B cell (primary cell): ENCODE measurements around the gene FASTK. TPM values are rescaled to one million over a fixed set of nuclear protein-coding genes. Genes with fewer than 3 reads are reported as not detected.

Experiments used
- ATAC-seq: fragments of 200-7000 bp; cut with Tn5 transposase; one replicate; pipeline ENCODE4 v1.10.0; 2021; ENCODE audit warnings: low read depth, mild to moderate bottlenecking, moderate number of reproducible peaks, moderate library complexity
- CTCF ChIA-PET: fragments of 350-600 bp; sonication (Branson Sonifier 250); formaldehyde crosslinking; loops from one replicate; lab custom pipeline; 2021; ENCODE audit warnings: antibody characterized with exemption, inconsistent platforms; lab: Charles Lee
- POLR2A ChIA-PET: fragments of 350-600 bp; sonication (Branson Sonifier 250); formaldehyde crosslinking; loops from one replicate; lab custom pipeline; 2021; ENCODE audit warnings: antibody characterized with exemption; lab: Charles Lee
- DNase-seq: peaks from one replicate; pipeline ENCODE4 v3.0.0; 2013
- H2AFZ ChIP-seq: 2 replicates; pipeline ENCODE4 v1.6.1; 2012; ENCODE audit warnings: mild to moderate bottlenecking, low read depth, low read length; ENCODE audit not compliant: insufficient read depth, poor library complexity, severe bottlenecking
- H3K27ac ChIP-seq, 2 donors: 1 replicate in 1 of 2; 2 replicates in 1 of 2; pipeline ENCODE4 v1.5.1; 2012 to 2013; ENCODE audit warnings: low read length in 2 of 2, mild to moderate bottlenecking in 2 of 2, moderate library complexity in 1 of 2
- H3K27me3 ChIP-seq, 4 experiments: fragments of 200-600 bp in 1 of 4; sonication (generic) in 1 of 4; replicated peaks in 1 of 4; 1 replicate in 2 of 4; 2 replicates in 2 of 4; pipeline versions ENCODE4 v1.6.1 to v1.7.0; 2013 to 2016; ENCODE audit warnings: low read length in 3 of 4, mild to moderate bottlenecking in 2 of 4, mixed read lengths in 1 of 4, moderate library complexity in 1 of 4; ENCODE audit not compliant: insufficient read depth in 4 of 4, control insufficient read depth in 3 of 4; ENCODE audit errors: control extremely low read depth in 1 of 4
- H3K36me3 ChIP-seq, 2 experiments: replicated peaks in 1 of 2; 1 replicate in 1 of 2; 2 replicates in 1 of 2; pipeline versions ENCODE4 v1.6.1 to v1.7.1; 2013; ENCODE audit warnings: low read length in 1 of 2; ENCODE audit not compliant: insufficient read depth in 2 of 2, control insufficient read depth in 1 of 2; ENCODE audit errors: control extremely low read depth in 1 of 2, extremely low read depth in 1 of 2
- H3K4me1 ChIP-seq, 2 donors: fragments of 200-600 bp in 1 of 2; sonication (generic) in 1 of 2; 1 replicate in 1 of 2; 2 replicates in 1 of 2; pipeline versions ENCODE4 v1.5.1 to v1.6.1; 2013 to 2017; ENCODE audit warnings: low read length in 2 of 2; ENCODE audit not compliant: control insufficient read depth in 2 of 2, insufficient read depth in 2 of 2
- H3K4me2 ChIP-seq: replicated peaks from 2 replicates; pipeline ENCODE3; 2012; ENCODE audit warnings: mild to moderate bottlenecking, low read depth, low read length; ENCODE audit not compliant: poor library complexity, severe bottlenecking
- H3K4me3 ChIP-seq, 5 experiments: fragments of 200-600 bp in 1 of 5; sonication (generic) in 1 of 5; 1 replicate in 3 of 5; 2 replicates in 2 of 5; pipeline versions ENCODE4 v1.5.1 to v1.7.0; 2011 to 2016; ENCODE audit warnings: low read length in 4 of 5, mild to moderate bottlenecking in 4 of 5, low read depth in 2 of 5, control low read depth in 1 of 5, moderate library complexity in 1 of 5; ENCODE audit not compliant: insufficient read depth in 1 of 5; ENCODE audit errors: control extremely low read depth in 1 of 5, extremely low read depth in 1 of 5
- H3K79me2 ChIP-seq: fragments of 200-600 bp; sonication (generic); one replicate; pipeline ENCODE4 v1.6.0; 2016; ENCODE audit warnings: low read length; ENCODE audit not compliant: control insufficient read depth, insufficient read depth
- H3K9ac ChIP-seq: fragments of 200-600 bp; sonication (generic); 2 replicates; pipeline ENCODE4 v1.6.1; 2017; ENCODE audit warnings: mild to moderate bottlenecking, low read length, moderate library complexity
- H3K9me3 ChIP-seq, 3 donors: one replicate each; pipeline versions ENCODE4 v1.6.1 to v1.7.1; 2013; ENCODE audit warnings: low read length in 2 of 3; ENCODE audit not compliant: control insufficient read depth in 2 of 3, insufficient read depth in 1 of 3; ENCODE audit errors: control extremely low read depth in 1 of 3
- H4K20me1 ChIP-seq: 2 replicates; pipeline ENCODE4 v1.6.0; 2012; ENCODE audit warnings: mild to moderate bottlenecking, low read length; ENCODE audit not compliant: insufficient read depth, control insufficient read depth, poor library complexity, severe bottlenecking
- H3K27ac Mint-ChIP-seq: one replicate; pipeline ENCODE4 v1.8.0; 2021; ENCODE audit warnings: mixed read lengths
- H3K27me3 Mint-ChIP-seq: one replicate; pipeline ENCODE4 v1.8.0; 2021; ENCODE audit warnings: mixed read lengths
- H3K4me1 Mint-ChIP-seq: one replicate; pipeline ENCODE4 v1.8.0; 2021; ENCODE audit warnings: mixed read lengths
- H3K4me3 Mint-ChIP-seq: one replicate; pipeline ENCODE4 v1.8.0; 2021; ENCODE audit warnings: mixed read lengths
- H3K9me3 Mint-ChIP-seq: one replicate; pipeline ENCODE4 v1.8.0; 2022; ENCODE audit warnings: mixed read lengths; ENCODE audit not compliant: insufficient read depth
- CTCF ChIP-seq: fragments of 200-600 bp; IDR thresholded peaks from one replicate; pipeline ENCODE4 v1.8.0; 2022; ENCODE audit warnings: antibody characterized with exemption, mild to moderate bottlenecking
- EZH2 ChIP-seq: IDR thresholded peaks from 2 replicates; pipeline ENCODE4 v1.6.1; 2012; ENCODE audit warnings: borderline replicate concordance, low read depth, mild to moderate bottlenecking, moderate library complexity, low read length; ENCODE audit not compliant: insufficient read depth, poor library complexity, severe bottlenecking
- WGBS: methylation state at CpG from one replicate; pipeline ENCODE4 v1.1.5; 2013; ENCODE audit warnings: missing lambda C conversion rate; ENCODE audit not compliant: insufficient coverage; 5-methylcytosine and 5-hydroxymethylcytosine counted together
- intact Hi-C: fragments of 100-400 bp; cut with micrococcal nuclease; formaldehyde crosslinking; loops from one replicate; pipeline ENCODE4 v1.10.0; 2022
- polyA plus RNA-seq: library from polyadenylated mRNA; depleted of rRNA; stranded (reverse); fragments of >200 nt; gene quantifications from 2 replicates; pipeline ENCODE4 v1.2.3, GENCODE V29; 2012
- total RNA-seq, 2 donors: library from RNA; stranded (reverse); fragments of 120-200 nt in 1 of 2; gene quantifications; 1 replicate in 1 of 2; 2 replicates in 1 of 2; pipeline versions ENCODE4 v1.2.3 to v1.2.4, GENCODE V29; 2013 to 2022

FASTK gene
- total and polyA plus RNA-seq, 2 donors (not counting 1 experiment from before 2014, with no cell fraction given), result 120 to 258 TPM

- Histone ChIP-seq H3K36me3 (no peaks in the 10 kb centered on the region), H3K79me2 (no peaks in the 10 kb centered on the region), H3K9ac (no peak within 1 kb of the TSS), H4K20me1 (no peaks in the 10 kb centered on the region), H3K9me3 (no peaks in the 10 kb centered on the region), H2AFZ (no peak within 1 kb of the TSS), H3K27me3 (peaks cover 0 to 13% (median 3%) of the 10 kb centered on the region in 4 experiments), H3K27ac (no peak within 1 kb of the TSS), H3K4me1 (peaks cover 0 to 3% of the 10 kb centered on the region in 2 donors), H3K4me3 (no peak within 1 kb of the TSS), H3K4me2 (no peak within 1 kb of the TSS)
- TF ChIP-seq CTCF (no peak), EZH2 (no peak)
- H3K4me3 Mint-ChIP-seq, result no peak within 1 kb of the TSS
- H3K9me3 Mint-ChIP-seq, result no peaks in the 10 kb centered on the region
- POLR2A ChIA-PET, result no interaction called here
- WGBS, result 97% methylated on average over 20 of the region's 22 CpGs
- CTCF ChIA-PET, result no interaction called here
- intact Hi-C loops, result no loop called here
- H3K27ac Mint-ChIP-seq, result no peak within 1 kb of the TSS
- peaks cover 6% of the 10 kb centered on the region for H3K4me1 Mint-ChIP-seq
- DNase-seq (no peak), ATAC-seq (no peak)
- peaks cover 6% of the 10 kb centered on the region for H3K27me3 Mint-ChIP-seq
These were observed 32.4 kb downstream of the FASTK start, which contains the start of gene ASIC3 for GRCh38 chr7:151047976-151048815. Gene ASIC3, plus strand, starts transcription at chr7:151048531. Its CDS starts 355 bp downstream, at chr7:151048886.
